GM19324 (cell line): ENCODE results near the gene MXD4.
"Not testable (repeated sequence)": the region's sequence is repeated elsewhere in the genome, so short reads cannot be mapped to it uniquely, and the experiment has no call there.

Experiments used
- ATAC-seq: cut with Tn5 transposase; IDR thresholded peaks from one replicate; pipeline ENCODE4 v1.9.1; 2021; ENCODE audit warnings: mild to moderate bottlenecking, moderate library complexity; ENCODE audit not compliant: unreplicated experiment, low FRiP score

The MXD4 gene

DNA sequence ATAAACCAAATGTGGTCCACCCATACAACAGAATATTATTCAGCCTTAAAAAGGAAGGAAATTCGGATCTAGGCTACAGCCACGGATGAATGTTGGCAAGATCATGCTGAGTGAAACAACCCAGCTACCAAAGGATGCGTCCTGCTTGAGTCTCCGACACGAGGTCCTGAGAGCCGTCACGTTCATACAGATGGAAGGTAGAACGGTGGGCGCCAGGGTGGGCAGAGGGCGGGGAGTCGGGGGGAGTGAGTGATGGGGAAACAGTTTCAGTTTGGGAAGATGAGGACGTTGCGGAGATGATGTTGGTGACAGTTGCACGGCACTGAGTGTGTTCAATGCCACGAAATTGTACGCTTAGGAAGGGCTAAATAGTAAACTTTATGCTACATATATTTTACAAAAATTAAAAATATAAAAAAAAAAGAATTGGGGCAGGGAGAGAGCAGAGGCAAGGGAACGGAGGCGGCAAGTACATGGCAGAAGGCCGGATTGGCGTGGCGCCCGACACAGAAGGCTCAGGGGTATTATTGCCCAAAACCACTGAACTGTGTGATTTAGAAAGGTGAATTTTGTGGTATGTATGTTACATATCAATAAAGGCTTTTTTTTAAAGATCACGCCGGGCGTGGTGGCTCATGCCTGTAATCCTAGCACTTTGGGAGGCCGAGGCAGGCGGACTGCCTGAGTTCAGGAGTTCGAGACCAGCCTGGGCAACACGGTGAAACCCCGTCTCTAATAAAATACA is 14.8 kb upstream of the MXD4 start:
- no peak for ATAC-seq

DNA sequence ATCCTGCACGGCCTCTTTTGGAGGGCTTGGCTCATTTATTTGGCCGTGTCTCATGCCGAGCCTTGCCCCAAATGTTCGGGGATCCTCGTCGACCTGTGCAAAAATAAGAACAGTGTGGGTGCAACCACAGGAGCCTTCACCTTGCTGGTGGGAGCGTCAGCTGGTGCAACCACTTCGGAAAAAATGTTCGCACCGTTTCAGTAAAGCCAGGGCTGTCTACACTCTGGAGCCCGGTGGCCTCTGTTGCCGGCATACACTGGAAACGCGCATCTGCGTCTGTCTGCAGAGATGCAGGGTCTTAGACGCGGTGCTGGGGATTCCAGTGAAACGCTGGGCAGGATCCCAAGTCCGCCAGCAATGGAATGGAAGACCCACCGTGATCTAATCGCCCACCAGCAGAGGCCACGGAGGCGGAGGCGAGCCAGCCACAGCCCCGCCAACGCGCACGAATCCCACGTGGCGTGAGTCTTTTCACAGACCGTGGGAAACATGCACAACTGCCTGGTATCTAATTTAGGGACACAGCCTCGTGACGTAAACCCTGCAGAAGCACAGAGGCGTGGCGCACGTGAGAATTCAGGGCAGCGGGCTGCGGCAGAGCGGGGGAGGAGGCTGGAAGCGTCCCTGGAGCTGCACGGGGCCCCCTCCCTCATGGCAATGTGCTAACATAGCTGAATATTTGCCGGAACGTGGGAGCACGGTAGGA is 13.8 kb upstream of the MXD4 start:
- no peak for ATAC-seq

DNA sequence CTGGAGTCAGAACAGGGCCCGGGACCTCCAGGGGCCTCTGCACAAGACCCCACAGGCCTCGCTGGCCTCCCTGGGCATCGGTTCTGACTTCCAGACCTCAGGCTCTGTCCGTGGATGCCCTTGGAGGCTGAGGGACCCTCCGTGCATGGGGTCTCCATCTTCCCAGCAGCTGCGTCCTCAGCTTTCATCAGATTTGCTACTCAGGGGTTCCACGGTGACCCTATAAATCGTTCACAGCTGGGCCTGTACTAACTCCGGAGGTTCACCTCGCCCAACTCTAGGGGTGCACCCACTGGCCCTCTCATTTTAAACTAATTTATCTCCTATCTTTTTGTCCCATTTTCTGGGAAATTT is 13.1 kb upstream of the MXD4 start:
- not testable (repeated sequence) for ATAC-seq

DNA sequence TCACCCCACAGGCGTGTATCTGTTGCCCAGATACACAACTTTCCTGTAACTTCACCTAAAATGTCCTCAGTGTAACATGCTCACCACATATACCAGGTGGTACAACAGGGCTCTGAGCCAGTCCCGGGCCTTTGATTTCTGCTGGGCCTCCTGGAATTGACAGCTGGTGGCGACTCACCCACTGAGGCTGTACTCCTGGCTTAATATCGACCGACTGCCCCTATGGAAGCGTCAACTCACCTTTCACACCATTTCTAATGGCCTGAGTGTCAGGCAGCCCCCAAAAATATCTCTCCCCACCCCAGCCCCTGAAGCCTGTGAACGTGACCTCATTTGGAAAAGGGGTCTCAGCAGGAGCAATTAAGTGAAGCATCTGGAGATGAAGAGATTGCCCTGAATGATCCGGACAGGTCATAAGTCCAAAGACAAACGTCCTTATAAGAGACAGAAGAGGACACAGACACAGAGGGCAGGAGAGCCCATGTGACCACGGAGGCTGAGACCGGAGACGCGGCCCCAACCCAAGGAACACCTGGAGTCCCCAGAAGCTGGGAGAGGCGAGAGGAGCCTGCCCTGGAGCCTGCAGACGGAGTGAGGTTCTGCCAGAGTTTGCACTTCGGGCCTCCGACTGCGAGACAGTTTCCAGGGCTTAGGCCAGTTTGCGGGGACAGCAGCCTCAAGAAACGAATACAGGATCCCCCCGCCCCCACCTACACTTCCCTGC is 12.6 kb upstream of the MXD4 start:
- ATAC-seq = no peak

DNA sequence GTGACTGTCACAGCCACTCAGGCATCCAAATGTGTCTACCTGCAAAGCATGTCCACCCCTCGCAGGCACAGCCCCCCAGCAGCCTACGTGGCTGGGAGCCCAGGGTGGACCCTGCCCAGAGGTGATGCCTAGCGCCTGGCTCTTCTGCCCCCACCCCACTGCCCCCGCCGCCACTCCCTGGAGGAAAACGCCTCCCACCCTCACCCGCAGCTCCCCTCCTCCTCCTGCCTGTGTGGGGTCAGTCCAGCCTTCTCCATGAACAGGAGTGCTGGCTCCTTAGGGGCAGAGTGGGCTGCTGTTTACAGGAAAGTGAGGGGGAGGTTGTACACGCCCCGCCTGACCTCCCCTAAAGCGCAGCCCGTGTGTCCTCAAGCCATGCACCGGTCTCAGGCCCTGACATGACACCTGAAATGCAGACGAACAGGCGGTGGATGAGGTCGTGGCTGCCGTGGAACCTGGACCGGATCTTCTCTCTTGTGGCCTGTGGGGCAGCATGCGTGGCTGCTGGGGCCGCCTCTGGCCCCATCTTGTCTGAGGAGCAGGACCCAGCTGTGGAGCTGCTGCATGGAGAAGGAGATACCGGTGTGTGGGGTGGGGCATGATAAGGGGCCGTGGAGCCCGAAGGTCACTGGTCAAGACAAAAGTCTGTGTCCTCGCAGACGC is 11.9 kb upstream of the MXD4 start:
- ATAC-seq = no peak

DNA sequence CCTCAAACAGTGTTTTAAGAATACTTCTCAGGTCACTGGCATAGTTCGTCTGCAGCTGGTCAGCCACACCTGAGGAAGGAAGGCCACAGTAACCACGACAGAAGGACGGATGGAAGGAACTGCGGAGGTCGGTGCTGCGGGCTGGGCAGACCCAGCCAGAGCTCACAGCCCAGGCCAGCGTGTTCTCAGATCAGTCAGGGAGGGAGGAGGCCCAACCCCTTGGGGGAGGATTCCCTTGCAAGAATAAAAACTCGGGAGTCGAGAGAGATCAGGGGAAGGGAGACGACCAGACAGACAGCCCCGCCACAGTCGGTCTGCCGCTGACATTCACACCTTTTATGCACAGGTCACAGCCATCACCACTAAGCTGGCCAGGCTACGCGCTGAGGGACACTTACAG is 11.3 kb upstream of the MXD4 start:
- no peak for ATAC-seq

DNA sequence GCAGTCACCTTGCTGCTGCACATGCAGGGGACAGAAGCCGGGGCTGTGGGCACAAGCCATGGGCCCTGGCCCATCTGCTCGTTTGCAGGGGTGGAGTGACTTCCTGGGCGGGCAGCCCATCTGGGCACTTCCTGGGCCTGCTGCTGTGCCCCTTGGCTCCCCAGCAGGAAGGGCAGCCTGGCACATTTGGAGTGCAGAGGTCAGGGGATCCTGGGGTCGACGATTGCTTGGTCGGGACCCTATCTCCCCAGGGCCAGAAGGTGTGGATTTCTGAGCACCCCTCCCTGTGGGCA is 10.9 kb upstream of the MXD4 start:
- no peak for ATAC-seq

DNA sequence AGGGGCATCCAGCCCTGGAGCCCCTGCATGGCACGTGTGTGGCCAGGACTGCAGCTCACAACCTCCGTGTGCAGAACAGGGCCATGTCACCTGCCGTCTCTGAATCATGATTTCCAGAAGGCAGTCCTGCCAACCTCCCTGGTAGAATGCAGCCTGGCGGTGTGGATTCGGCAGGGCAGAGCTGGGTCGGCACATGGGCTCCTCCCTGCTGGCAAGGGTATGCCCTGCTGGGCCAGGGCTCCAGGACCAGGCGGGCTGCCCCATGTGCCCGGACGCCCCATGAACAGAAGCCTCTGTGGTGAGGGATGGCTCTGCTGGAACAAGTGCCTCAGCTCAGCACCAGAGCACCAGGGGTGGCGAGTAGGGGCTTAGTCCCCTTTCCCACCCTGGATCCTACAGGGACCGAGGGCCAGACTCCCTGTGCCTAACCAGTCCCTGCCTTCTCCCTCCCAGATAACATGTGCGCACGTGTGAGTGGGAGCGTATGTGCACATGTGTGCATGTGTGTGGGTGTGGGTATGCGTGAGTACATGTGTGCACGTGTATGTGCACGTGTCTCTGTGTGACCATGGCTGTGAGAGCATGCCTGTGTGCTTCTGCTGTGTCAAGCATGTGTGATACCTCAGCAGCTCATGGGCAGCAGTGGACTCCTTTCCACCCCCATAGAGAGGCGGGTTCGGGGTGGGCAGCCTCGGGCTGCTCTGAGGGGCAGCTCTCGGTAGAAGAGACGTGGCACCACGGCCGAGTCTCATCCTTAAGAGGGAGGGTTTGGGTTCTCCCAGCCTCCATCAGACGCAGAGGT is 10.3 kb upstream of the MXD4 start:
- ATAC-seq = no peak

DNA sequence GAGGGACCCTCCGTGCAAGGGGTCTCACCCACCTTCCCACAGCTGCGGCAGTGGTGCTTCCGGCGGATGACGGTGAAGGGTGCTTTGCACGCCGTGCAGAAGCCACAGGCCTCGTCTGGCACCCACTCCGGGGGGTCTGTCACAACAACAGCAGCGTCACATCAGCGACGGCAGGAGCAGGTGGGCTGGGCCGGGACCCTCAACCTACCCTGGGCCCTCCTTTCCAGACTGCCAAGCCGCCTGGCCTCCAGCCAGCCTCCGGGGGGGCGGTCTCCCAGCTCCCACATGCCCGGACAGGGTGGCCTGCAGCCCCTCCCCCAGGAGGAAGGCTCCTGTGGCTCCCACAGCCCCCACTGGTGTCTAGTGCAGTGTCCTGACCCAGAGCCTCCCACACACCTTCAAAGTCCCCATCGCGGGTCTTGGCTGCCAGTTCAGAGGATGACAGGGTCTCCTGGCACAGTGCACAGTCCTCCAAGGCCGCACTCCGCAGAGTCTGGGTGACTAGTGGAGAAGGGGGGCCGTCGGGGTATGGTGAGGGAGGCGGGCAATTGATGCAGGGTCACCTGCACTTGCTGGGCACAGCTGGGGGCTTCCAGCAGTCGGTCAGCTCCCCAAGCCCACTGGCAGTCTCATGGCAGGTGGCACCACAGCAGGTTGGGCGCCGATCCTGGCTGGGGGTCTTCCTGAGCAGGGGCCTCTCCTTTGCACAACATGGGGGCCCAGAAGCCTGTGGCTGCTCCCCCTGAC is 9.5 kb upstream of the MXD4 start:
- ATAC-seq = no peak

DNA sequence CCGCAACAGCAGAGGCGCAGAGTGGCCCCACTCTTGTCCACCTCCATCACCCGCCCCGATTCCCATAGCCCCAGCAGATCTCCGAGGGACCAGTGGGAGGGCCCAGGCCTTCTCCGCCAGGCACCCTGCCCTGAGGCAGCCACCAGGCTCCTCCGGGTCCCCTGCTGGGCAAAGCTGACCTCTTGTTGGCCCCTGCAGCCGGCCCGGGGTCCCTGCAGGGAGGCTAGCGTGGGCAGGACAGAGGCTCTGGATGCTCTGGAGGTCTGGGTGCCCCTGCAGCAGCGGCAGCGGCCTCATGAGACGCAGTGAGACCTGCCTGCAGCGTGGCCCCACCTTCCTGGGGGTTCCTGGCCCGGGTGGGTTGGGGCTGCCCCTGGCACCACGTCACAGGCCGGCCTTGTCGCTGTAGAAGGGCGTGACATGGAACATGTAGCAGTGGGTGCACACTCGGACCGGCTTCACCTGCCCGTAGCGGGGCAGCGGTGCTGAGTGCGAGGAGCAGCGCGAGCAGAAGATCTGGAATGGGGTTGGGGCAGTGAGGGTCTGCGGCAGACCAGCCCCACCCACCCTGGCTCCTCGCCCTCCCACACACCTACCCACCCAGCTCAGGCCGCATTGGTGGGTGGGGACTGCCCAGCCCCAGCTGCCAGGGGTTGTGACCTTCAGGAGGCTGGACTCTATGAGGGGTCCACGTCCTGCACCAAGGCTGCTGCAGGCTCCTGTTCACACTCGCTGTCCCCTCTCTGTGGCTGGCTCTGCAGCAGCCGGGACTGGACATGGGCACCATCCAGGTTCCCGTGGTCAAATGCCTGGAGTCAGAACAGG is 8.6 kb upstream of the MXD4 start:
- no peak for ATAC-seq

DNA sequence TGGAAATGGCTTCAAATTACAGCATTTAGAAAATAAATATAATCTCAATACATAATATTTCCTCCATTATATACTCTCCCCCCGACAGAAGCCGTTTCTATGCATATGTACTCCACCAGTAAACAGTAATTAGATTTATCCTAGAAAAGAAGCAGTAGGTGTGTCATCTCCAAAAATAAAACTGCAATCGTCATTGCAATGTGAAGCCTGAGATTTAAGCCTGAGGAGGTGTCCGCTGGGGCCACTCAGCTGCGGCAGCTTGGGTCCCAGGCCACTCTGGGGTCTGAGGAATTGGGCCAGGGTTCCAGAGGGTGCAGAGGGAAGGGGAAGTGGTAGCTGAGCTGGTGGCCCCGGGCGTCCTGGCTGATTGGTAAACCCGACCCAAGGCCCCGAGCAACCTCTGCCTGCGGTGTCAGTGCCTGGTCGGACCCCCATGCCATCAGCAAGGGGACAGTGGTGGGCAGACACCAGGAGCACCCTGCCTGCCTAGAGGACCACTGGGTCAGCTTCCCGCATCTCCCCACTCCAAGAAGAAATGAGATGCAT is 7.8 kb upstream of the MXD4 start:
- no peak for ATAC-seq

DNA sequence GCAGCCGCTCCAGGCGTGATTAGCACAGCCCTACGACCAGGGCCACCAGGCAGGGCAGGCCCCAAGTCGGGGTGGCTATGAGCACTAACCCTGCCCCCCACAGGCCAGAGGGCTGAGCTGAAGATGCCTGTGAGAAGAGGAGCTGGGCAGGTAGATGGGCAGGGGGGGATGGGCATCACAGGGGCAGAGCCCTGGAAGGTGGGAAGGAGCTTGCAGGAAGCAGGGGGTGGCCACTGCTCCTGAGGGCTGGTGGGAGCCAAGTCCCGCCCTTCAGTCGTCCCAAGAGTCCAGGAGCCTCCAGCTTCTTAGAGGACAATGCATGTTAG is 7.3 kb upstream of the MXD4 start:
- no peak for ATAC-seq

DNA sequence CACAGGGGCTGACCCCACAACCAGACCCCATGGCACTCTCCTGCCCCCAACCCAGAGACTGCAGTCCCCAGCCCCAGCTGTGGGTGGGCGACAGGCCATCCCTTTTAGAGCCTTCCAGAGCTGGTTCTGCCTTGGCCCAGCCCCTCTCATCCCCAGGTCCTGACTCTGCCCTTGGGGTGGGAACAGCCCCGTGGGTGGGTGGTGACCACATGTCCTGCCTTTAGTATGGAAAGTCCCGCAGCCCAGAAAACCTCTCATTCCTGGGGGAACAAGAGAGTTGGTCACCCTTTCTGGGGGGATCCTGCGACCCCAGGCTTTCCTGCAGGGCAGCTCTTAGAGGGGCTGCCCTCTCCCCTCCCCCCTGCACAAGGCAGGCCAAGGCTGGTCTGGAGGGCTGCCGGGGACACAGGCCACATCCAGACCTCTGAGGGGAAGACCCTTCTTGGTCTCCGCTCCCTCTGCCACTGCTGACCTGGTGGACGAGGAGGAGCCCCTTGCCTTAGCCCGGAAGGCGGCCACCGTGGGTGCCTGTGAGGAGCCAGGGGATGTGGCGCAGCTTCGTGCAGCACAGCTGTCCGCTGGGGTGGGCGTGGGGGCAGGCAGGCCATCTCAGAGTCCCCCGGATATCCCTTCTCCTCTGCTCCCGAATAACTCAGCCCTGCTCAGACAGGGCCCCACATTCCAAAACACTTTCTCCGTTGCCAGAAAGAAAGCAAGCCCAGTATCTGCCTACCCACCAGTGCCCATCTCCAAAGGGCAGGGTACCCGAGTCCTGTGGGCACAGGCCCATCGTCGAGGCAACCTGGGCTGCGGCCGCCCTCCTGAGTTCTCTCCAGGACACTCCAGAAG is 6.7 kb upstream of the MXD4 start:
- ATAC-seq = no peak

DNA sequence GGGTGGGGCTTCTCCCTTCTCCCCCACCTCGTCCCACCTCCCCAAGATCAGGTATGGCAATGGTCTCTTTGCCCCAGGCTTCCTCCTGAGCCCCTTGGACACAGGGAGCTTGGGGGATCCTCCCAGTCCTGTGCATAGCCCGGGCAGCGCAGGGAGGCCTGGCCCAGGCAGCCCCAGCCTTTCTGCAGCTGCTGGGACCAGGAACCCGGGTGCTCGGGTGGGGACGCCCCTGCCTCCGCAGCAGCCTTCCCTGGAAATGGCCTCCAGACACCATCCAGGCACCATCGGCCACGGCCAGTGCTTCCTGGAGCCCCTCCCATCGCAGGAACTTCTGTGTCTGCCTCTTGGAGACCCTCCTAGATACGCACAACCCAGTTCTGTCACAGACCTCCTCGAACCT is 5.9 kb upstream of the MXD4 start:
- no peak for ATAC-seq

DNA sequence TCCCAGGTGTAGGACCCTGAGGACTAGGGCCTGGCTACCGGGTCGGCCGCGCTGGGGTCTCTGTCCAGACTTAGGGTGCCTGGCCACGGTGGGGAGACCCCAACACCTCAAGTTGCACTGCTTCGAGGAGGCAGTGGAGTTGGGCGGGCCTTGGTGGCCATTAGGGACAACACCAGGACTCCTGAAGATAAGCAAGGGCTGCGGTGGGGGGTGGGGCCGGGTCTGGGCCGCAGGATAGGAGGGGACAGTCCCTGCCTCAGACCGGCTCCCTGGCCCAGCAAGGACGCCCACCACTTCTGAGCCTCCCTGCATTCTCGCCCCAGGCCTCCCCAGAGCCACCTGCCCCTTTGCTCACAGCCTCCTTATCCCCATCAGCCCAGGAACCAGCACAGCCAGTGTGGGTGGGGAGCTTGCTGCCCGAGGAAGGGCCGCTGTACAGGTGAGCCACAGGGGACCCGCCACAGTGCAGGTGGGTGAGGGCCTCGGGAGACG is 5.5 kb upstream of the MXD4 start:
- ATAC-seq = no peak

DNA sequence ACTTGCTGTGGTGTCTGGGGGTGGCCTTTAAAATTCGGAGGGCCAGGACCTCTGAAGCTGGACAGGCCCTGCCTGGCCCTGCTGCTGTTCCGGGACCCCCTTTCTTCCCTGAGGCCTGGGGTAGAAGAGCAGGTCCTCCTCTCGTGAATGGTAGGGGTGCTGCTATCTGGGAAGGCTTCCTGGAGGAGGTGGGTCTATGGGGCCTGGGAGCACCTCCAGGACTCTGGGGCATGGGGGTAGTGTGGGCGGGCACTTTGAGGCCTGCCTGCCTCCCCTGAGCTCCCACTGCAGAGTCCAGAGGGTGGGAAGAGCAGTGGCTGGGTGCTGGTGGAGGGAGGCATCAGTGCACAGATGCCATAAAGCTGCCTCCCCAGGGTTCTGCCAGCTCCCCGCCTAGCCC is 4.9 kb upstream of the MXD4 start:
- ATAC-seq = no peak

DNA sequence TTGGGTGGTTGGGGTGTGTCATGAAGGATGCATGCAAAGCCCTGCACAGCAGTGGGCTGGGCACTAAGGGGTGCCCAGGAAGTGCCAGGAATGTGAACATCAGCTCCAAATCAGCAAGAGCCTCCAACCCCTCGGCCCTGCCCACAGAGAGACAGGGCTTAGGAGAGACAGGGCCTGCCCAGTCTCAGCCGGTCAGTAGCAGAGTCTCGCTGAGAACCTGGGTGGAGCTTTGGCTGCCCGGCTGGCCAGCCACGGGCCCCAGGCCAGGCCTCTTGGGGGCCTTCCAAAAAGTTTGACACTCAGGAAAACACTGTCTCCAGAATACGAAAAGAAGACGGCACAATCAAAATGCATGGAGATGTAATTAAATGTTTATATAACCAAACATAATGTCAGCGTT is 4.3 kb upstream of the MXD4 start:
- ATAC-seq = no peak
